Stimulated activated CD8-positive, alpha-beta memory T cell treated with anti-CD3 and anti-CD28 coated beads, Interleukin-7, amount 100 ng/mL, for 4 hours (primary cell): ENCODE measurements around the gene DAO.
A peak's percentile ranks its signal among the peaks of the same experiment; 100 is the strongest.
"Not testable (repeated sequence)": the region's sequence is repeated elsewhere in the genome, so short reads cannot be mapped to it uniquely, and the experiment has no call there.

Experiments used
- DNase-seq, 2 donors: peaks; one replicate each; pipeline ENCODE4 v3.0.0-alpha.2; 2020; ENCODE audit warnings: low read depth in 2 of 2

The DAO gene

DNA sequence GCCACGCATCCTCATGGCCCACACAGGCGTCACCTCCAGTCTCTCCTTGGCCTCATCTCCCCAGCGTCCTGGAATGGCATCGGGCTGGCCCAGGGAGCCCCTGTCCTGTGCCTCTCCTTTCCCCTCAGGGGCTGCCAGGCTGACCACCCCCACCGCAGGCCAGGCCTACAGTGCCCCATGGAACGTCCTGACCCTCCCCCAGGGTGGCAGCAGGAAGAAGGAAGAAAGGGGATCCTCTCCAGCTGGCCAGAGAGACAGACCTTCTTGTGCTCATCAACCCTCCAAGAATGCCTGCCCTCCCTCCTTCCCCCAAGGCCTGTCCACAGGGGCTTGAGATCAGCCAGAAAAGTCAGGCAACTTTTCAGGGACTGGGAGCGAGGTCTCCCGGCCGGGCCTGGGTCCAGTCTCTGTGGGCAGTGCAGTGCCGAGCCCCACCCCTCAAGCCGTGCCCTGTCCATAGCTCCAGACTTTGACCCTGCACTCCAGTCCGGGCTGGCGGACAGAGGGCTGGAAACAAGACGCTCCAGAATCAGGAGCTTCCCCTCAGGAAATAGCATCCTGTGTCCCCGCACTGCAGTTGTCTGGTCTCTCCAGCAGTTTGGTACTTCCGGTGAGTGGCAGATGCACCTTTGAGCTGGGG lies at the start of gene DAO:
Gene DAO, plus strand, starts transcription at position 478 of the 640 bp plus-strand sequence. CDS start 4,915 bp downstream, outside the sequence.
- no peak for DNase-seq

DNA sequence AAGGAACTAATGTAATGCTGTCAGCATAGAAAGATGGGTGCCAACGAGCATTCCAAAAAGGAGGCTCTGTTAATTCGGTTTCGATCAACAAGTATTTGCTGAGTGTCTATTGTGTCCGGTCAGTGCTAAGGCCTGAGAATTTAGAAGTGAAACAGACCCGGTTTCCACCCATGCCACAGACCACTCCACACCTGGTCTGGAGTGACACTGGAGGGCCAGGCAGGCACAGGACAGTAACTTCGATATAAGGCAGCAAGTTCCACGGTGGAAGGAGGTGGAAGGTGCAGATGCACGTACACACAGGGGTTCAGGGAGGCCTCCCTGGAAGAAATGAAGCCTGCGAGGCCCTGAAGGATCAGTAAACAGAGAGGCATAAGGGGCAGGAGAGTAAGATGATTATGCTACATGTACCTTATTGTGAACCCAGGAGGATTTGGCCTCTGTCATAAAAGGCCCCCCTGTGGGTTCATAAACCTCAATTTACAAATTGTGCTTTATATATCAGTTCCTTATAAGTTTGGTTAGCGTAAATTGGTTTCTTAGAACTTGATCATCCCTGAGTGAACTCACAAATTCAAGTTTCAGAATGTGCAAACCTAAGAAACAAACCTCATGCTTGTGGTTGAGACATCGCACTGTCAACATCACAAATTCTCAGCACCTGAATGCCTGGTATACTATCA lies 48.4 kb upstream of the DAO start:
- no peak for DNase-seq

DNA sequence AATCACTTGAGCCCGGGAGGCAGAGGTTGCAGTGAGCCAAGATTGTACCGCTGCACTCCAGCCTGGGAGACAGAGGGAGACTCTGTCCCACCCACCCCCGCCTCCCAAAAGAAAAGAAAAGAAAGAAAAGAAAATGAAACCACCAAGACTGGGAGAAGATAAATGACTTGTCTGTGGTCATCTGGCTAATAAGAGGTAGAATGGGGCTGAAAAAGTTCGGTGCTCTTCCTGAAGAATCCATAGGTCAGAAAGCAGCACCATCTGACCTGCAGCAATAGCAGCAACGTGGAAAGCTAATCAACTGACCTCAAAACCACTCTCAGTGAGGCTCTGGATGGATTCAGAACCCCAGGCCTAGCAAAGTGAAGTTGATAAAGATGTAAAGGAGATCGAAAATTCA lies 47.7 kb upstream of the DAO start:
- DNase-seq: no peak

DNA sequence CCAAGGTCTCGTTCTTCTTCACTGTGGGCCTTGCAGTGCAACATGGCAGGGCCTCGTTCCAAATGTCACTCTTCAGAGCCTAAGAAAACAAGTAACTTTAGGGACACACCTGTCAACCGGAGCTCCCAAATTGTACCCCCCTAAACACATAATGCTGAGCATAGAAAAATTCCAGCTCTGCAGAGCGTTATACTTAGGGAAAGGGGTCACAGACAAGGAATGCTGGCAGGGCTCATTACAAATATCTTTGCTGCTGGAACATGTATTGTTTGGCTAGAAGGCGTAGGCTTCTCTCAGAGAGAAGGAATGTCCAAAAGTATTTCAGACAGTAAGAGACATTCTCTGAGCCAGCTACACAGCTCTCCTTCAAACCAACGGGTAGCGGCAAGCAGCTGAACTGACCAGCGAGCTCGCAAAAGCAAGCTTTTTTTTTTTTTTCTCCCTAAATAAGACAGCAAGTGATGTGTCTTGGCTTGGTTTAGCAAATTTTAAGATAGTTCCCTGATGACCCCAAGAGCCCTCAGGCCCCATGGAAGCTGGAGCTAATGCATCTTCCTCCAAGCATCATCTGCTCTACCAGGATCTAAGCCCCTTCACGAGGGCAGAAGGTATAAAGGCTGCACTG lies 47.0 kb upstream of the DAO start:
- DNase-seq: no peak

DNA sequence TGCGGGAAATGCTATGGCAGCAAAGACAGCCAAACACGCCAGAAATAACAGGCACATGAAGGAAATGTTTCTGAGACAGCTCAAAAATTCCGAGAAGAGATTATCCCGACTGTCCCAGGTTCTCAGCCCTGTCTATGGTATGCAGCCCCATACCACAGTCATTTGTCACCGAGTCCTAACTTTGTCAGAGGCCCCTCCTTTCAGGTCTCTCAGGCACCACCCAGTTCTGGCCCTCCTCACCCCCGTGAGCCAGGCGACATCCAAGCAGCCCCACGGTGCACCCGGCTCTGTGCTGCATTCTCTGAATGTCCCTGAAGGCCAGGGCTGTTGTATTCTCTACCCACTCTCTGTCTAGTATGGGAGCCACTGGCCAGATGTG lies 46.5 kb upstream of the DAO start:
- DNase-seq: no peak

DNA sequence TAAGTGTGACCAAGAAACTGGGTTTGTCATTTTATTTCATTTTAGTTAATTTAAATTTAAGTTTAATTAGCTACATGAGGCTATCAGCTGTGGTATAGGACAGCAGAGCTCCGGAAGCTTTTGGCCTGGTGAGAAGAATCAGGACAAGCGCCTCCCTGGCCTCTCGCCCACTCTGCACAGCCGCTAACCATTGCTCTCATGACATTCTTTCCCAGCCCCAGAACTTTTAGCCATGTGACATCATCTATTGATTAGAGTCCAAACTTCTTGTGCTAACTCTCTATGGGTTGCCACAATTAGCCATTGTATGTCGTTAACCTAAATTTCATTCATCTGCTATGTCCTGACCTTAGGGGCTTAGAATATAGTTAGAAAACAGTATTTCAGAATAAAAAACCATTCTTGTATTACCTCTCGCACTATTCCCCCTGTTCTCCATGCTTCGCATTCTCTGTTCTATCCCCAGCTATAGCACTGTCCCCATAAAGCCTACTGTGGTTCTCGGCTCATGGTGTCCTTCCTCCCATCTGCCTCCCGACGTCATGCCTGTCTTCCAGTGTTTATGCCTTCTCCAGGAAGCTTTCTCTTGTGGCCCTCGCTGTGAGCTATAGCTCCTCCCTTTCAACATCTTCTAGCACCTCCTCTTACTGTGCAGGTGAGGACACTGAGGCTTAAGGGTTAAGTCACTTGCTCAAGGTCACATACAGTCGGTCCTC lies 46.0 kb upstream of the DAO start:
- no peak for DNase-seq

DNA sequence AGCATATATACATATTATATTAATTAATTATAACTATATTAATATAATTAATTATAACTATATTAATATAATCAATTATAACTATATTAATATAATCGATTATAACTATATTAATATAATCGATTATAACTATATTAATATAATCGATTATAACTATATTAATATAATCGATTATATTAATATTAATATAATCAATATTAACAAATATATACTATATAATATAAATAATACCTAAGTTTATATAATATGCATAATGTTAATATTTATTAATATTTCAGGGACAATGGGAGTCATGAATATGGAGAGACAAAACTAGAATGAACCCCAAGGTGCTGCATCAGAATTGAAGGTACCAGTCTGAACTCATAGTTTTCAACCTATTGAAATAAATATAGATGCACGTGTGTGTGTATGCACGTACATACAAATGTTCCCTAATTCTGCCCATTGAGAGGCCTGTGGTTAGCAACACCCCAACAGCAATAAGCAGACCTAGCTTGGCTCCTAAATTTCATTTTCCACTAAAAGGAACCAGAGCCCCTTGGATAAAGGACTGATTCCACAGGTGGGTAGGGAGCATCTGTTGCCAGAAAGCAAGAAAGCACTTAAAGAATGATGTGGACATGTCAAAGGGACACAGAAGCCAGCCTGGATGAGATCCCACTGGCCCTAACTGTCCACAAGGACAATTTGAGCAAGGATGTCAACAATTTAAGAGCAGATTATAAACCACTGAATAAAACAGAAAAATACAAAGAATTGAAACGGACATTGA lies 43.8 kb upstream of the DAO start:
- no peak for DNase-seq

DNA sequence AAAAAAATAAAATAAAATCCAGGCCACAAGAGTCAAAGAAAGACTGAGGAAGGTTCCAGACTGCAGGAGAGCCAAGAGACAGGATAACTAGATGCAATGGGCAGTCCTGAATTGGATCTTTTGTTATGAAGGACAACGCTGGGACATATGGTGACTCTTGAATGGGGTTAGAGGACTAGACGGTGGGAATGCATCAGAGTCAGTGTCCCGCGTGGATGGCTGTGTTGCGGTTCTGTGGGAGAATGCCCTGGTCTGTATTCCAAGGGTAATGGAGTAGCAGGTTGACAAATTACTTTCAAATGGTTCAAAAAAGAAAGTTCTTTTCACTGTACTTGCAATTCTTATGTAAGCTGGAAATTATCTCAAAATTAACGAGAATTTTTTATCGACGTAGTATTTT lies 42.7 kb upstream of the DAO start:
- no peak for DNase-seq

DNA sequence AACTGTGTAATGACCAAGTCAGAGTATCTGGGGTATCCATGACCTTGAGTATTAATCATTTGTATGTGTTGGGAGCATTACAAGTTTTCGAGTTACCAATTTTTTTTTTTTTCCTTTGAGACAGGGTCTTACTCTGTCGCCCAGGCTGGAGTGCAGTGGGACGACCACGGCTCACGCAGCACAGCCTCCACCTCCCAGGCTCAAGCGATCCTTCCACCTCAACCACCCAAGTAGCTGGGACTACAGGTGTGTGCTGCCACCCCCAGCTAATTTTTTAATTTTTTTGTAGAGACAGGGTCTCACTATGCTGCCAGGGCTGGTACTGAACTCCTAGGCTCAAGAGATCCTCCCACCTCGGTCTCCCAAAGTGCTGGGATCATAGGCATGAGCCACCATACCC lies 42.2 kb upstream of the DAO start:
- DNase-seq: no peak

DNA sequence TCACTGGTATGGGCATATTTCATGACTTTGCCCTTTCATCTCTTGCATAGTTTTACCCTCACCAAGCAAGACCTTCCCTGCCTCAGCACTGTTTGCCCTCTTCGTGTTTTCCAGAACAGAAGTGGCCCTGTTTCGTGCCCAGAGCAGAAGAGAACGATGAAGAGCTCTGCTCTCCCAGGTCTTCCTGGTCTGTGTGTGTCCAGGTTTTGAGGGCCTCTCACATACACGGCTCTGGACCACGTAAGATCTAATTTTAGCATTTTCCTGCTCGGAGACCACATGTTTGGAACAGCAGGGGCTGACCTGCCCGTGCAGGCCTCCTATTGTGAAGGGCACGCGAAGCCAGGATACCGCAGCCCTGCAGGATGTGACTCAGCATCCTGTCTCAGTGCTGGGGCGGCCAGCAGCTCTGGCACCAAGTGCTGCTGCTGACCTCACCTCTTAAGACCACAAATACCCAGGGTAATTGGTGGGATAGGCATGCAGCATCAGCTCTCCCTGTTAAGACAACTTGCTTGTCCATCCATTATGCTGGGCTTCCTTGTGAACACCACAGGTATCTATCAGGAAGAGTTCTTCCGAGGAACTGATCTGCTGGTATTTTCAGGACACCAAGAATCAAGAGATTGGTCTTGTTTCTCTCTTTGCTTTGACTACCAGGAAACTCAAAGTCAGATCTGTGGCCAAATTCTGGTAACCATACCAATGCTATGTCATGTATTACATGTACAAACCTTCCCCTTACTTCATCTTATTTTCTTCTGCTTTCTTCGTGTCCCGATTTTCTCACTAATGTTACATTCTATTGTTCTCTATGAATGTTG lies 41.5 kb upstream of the DAO start:
- peak; percentile 53 to 73 for DNase-seq

DNA sequence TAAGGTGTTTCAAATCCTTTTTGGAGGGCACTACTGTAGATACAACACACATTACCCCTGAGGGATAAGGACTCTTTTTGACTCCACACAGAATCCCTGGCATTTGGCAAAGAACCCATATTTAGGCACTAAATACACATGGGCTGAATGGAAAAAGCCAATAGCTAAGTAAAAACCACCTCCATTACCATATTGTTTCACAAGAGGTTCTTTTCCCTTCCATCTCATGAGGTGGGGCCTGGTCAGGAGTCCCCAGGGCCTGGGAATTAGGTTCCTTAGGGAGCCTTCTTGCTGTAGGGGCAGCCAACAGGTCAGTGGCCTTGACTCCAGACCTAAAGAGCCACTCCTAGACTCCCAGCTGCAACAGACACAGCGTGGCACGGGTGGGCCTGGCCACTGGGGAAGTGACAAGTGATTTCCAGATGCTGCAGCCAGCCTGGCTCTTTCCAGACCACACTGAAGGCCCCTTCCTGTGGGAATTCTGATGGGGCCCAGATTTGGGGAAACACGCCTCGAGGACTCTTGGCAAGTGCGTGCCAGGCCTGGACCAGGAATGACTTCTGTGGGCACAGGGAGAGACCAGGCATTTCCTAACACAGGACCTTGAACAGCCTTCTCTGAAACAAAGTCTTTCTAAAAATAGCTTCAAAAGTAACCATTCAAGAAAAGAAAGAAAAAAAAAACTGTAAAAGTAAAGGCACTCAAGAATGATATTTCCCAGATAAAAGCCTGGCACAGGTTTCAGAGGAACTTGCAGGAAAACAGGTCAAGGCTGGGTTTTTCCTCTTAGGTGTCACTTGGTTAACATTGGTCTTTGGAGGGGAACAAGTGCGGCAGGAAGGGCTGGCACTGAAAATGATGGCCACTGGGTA lies 40.6 kb upstream of the DAO start:
- no peak for DNase-seq

DNA sequence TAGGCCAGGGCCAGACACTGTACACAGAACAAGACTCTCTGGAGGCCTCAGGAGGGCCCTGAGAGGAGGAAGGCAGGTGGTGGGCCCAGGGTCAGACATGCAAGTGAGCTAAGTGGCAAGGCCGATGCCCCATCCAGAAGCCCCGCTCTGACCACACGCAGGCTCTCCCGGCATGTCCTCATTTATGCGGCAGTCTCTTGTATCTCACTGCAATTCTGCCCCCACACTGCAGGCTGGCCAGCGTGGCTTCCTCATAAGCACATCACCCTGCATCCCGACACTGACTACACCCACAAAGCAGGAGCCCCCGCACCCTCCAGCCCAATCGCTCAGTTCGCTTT lies 40.0 kb upstream of the DAO start:
- no peak for DNase-seq

DNA sequence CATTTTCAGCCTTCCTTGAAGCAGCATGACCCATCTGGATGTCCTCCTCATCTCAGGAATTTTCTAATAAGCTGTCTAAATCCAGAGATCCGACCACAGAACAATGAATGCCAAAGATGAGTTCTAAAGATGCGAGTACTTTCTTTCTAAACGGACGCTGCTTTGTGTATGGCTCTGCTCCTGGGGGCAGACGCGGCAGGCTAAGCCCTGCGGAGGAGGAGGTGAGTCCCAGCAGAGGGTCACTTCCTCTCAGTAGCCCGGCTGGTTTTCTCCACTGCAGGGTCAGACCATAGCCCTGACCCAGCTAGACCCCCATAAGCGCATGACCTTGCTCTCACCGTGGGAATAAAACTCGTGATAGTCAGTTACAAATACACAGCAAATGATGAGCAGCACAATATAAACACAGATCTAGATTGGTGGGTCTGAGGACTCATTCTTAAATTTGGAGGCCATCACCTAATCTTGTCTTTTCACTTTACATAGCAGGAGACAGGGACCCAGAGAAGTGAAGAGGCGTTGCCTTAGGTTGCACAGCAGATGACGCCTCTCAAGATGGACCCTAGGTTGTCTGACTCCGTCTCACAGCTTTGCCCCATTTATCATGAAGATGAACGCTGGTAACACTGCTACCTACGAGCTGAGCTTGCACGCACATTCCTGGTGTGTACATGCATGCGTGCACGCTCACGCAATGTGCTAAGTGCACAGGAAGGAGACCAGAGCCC lies 39.1 kb upstream of the DAO start:
- DNase-seq: no peak

DNA sequence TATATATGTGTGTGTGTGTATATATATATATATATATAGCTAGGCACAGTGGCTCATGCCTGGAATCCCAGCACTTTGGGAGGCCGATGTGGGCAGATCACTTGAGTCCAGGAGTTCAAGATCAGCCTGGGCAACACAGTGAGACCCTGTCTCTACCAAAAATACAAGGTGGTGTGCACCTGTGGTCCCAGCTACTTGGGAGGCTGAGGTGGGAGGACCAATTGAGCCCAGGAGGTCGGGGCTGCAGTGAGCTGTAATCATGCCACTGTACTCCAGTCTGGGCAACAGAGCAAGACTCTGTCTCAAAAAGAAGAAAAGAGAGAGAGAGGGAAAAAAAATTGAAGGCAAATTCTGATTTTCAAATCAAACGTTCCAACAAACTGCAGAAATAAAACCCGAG lies 38.1 kb upstream of the DAO start:
- DNase-seq: not testable (repeated sequence)

DNA sequence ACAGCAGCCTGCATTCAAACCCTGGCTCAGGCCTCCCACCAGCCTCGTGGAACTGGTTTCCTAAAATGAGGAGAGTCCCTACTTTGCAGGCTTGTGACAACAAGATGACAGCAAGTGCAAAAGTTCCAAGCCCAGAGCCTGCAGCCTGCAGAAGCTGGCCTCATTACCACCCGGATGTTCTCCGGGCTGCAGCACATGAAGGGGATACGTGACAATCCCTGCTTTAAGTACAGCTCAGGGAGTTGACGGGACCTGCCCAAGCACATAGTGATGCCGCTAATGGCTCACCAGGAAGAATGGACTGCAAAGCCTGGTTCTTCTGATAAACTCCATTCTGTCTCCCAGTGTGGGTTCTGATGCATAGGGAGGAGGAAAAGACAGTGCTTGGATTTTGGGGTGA lies 37.5 kb upstream of the DAO start:
- DNase-seq: no peak

DNA sequence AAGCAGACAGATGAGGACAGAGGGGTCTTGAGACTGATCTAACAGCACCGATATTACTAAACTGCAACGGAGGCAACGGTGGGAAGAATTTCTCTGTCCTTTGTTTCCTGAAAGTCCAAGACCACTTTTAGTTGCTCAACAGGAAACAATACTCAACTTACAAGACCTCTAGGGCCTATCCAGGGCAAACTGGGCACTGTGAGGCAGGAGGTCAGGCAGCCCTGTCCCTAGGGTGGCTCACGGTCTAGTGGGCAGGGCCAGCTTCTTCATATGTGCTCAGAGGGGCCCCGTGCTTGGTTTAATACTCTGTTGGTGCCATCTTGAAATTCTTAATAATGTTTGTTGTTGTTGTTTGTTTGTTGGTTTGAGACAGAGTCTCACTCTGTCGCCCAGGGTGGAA lies 36.7 kb upstream of the DAO start:
- no peak for DNase-seq

DNA sequence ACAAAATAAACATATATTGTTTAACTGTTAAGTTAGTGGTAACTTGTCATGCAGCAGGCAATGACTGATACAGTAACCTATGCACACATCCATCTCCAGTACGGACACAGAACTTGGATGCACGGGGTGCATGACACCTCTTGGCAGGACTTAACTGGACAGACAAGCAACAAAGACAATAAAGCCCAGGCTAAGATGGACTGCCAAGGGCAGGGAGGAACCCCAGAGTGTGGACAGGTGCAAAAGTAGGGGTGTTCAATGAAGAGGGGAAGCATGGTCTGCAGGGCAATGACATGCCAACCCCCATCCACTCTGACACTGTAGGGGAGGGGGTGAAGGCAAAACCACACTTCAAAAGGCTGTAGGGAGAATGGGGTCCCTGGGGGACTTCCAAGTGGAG lies 34.2 kb upstream of the DAO start:
- DNase-seq: no peak

DNA sequence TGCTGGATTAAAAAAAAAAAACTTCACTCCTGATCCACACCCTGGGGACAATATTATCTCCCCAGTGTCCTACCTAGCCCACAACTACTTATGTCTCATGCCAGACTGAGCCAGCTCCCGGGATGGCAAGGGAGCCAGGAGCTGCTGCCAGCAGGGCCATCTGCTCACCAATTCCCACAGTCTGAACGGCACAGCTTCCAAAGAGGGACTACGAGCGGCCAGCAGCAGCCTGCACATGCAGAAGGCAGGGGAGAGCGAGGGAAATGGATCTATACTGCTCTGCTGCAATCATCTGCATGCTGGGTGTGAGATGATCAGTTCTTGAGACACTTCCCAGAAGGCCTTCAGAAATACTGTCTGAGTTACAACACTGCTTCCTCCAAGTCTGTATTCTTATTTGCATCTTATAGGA lies 33.6 kb upstream of the DAO start:
- DNase-seq: no peak

DNA sequence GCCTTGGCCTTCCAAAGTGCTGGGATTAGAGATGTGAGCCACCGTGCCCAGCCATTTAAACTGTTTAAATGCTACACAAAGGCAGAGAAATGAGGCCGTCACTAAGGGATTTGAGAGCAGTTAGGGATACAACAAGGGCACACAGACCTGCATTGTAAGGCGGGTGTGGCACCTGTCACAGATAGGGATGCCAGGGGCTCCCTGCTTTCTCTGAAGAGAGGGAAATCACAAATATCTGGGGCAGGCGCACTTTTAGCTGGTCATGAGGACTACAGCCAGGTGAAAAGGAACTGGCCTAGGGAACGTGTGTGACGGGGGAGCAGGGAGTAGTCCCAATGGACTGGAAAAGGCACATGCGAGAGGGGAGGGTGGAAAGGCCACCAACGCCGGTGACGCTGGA lies 32.2 kb upstream of the DAO start:
- no peak for DNase-seq

DNA sequence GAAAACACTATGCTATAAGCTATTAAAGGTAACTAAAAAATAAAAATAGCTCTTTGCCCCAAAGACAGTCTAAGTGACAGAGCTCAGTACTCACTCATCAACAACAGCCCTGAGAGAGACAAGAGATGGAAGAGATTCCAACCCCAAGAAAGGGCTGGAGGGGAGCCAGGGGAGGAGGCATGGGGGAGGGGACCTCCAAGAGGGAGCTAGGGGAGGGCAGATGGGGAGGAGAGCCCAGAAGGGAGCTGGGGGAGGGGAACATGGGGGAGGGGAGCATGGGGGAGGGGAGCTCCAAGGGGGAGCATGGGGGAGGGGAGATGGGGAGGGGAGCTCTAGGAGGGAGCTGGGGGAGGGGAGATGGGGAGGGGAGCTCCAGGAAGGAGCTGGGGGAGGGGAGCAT lies 30.2 kb upstream of the DAO start:
- DNase-seq: no peak
